Measurements from ENCODE around the gene PCSK5.

GRCh38 chr9:75864266-75864665 lies 26.2 kb upstream of the PCSK5 start:
- TF ChIP-seq POLR2A (IDR thresholded peaks at IDR 0.05; ENCODE audit: low read length) (no peak), GATA1 (IDR thresholded peaks at IDR 0.05; ENCODE audit: low read depth, low read length) (no peak)
